ENCODE data around the gene SPTBN2. TPM values are rescaled to one million over a fixed set of nuclear protein-coding genes. Genes with fewer than 3 reads are reported as not detected.

SPTBN2 gene
- total RNA-seq, 1 donor from 2014 or later = 0.39 TPM

DNA sequence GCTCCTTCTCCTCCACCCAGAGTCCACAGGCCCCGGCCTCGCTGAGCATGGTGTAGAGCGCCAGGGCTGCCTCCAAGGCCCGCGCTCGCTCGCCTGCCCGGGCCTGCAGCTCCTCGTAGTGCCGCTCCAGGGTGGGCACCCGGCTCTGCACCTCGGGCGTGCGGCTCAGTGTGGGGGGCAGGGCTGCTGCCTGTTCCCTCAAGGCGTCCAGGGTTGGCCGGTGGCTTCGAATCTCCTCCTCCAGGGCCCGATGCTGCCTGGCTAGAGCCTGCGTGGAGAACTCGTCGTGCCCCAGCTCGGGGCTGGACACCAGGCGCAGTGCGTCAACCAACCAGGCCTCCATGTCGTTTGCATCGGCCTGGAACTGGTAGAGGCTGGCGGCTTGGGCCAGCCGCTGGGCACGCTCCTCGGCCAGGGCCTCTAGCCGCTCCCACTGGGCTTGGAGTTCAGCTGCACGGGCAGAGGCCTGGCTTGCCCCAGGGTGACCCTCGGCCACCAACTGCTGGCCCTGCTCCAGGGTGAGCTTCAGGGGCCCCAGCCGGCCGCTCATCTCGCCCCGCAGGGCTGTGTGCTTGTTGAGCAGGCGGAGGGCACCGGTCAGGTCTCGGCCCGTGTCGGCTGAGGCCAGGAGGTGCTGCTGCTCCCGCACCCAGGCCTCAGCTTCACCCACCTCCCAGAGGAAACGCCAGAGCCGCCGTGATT is 24.2 kb downstream of the SPTBN2 start:
- intact Hi-C loops (cut with micrococcal nuclease) = no loop called here

DNA sequence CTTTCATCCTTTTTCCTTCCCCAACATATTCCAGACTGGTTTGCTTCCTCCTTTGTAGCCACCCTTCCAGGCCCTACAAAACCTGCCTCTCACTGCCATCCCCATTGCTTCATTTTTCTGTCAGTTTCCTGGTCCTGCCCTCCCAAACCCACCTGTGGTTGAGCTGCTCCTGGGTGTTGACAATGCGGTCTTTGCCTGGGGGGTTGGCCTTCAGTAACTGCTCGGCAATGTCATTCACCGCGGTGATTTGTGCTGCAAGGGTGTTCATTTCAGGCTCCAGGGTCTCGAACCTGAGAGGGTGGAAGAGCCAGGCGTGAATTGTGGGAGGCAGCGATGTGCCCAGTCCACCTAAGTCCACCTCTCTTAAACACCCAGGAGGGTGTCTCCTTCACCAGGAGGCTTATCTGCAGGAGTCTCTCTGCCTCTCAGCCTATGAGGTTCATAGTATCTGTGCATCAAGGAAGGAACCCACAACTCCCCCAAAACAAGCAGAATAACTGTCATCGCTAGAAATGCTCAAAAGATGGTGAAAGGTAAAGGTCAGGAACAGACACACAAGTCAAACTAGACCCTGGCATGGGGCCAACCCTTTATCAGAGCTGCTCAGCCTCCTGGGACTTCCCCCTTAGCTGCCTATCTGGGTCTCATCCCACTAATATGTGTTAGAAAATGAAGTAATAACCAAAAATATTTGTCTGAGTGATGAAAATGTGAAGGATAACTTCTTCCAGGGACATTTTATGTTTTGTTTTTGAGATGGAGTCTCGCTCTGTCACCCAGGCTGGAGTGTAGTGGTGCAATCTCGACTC is 27.4 kb downstream of the SPTBN2 start:
- intact Hi-C loops (cut with micrococcal nuclease) = no loop called here

DNA sequence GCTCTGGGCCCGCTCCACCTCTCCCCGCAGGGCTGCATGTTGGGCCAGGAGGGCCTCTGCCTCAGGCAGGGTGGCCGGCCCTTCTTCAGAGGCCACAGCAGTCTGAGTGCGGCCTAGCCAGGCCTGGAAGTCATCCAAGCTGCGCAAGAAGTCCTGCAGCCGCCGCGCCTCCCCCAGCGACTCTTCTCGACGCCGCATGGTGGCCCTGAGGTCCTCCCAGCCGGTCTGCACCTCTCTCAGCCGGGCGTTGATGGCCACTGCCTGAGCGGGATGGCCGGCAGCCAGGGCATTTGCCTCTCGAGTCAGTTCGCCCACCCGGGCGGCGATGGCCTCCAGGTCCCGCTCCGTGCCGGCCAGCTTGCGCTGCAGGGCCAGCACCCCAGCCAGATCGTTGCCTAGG is 28.3 kb downstream of the SPTBN2 start:
- intact Hi-C loops (cut with micrococcal nuclease) = no loop called here

DNA sequence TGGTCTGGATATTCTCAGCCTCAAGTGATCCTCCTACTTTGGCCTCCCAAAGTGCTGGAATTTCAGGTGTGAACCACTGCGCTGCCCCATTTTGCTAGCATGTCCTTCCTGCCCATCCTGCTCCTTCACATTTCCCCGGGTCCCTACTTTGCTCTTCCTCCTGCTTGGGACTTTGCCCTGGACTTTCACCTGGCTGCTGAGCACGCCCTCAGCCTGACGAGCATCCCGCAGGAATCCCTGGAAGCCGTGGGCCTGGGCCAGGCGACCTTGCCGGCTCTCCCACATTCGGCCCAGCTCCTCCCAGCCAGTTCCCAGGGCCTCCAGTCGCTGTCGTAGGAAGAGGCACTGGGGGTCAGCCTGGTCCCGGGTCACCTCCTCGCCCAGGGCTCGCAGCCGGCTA is 28.7 kb downstream of the SPTBN2 start:
- intact Hi-C loops (cut with micrococcal nuclease) = no loop called here

DNA sequence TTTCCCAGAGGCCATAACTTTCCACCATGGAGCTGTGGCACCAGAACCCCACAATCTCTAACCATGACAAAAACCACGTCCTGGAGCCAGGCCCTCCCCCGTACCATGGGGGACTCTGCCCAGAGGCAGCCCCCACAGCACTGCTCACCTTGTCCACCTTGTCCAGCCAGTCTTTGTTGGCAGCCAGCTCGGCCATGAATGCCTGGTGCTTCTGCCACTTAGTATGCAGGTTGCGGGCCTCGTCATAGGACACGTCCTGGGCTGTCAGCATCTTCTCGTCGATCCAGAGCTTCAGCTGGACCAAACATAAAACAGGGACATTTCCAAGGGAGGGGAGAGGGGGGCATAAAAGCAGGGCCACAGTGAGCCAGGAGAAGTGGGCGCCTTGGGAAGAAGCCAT is 30.5 kb downstream of the SPTBN2 start:
- intact Hi-C loops (cut with micrococcal nuclease) = no loop called here

DNA sequence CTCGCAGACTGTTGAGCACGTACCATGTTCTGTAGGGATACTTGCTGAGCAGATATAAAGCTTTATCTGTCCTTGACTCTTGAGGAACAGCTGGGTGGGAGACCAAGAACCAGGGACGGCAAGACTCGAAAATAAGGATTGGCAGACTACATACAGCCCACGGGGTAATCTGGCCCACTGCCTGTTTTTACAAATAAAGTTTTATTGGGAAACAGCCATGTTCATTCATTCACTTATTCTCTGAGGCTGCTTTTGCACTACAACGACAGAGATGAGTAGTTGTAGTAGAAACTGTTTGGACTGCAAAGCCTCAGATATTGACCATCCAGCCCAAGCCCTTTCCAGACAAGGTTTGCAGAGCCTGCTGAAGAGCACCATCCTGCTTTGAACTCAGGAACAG is 31.0 kb downstream of the SPTBN2 start:
- intact Hi-C loops (cut with micrococcal nuclease) = no loop called here

DNA sequence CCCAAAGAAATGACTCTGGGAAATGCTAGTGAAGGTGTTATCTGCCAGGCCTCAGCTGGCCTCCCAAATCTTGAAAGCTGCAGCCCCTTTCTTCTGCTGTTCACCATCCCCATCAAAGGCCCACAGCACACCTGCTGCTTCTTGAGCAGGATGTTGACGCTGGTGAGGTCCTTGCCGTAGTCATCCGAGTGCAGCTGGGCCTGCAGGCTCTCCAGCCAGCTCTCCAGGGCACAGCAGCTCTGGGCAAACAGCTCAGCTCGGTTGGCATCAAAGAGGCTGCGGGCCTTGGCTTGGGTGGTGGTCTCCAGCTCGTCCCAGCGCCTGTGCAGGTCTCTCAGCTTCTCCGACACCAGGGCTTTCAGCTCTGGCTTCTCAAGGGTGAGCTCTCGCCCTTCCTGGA is 32.9 kb downstream of the SPTBN2 start:
- intact Hi-C loops (cut with micrococcal nuclease) = no loop called here

DNA sequence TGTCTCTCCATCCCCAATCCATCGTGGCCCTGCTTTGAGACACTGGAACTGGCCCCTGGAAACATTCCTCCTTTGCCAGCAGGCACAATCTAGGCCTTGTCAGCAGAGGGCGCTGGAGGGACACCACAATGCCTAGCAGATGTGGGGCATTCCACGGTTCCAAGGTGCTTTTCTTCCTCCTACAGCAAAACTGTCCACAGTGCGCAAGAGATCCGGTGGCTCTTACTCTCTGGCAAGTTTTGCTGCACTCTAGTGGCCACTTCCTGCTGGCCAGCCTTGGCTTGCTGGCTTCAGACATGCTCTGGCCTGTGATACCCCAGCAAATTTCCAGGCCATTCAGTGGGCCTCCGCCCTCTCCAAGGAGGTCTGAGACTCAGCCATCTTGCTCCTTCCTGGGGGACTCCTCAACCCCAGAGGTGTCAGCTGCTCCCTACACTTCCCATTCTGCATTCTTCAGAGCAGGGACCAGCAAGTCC is 34.2 kb downstream of the SPTBN2 start:
- intact Hi-C loops (cut with micrococcal nuclease) = loop anchor here (1.0 kb wide), 3 partner anchors 140 to 189 kb away; no protein-coding TSS in a partner anchor

DNA sequence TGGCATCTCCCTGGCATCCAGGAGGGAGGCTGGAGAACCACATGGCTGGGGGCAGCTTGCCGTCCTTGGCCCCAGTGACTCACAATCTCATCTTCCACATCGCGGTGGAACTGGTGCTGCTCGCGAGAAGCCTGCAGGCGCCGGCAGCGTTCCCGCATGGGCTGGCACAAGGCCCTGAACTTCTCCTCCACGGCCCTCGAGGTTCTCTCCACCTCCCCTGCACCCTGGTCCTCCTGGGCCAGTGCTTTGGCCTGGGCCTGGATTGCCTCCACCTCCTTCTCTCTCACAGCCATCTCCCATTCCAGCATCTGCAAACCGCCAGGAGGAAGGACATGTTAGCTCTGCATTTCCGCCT is 35.0 kb downstream of the SPTBN2 start:
- intact Hi-C loops (cut with micrococcal nuclease) = loop anchor here (1.0 kb wide), 3 partner anchors 140 to 189 kb away; no protein-coding TSS in a partner anchor

DNA sequence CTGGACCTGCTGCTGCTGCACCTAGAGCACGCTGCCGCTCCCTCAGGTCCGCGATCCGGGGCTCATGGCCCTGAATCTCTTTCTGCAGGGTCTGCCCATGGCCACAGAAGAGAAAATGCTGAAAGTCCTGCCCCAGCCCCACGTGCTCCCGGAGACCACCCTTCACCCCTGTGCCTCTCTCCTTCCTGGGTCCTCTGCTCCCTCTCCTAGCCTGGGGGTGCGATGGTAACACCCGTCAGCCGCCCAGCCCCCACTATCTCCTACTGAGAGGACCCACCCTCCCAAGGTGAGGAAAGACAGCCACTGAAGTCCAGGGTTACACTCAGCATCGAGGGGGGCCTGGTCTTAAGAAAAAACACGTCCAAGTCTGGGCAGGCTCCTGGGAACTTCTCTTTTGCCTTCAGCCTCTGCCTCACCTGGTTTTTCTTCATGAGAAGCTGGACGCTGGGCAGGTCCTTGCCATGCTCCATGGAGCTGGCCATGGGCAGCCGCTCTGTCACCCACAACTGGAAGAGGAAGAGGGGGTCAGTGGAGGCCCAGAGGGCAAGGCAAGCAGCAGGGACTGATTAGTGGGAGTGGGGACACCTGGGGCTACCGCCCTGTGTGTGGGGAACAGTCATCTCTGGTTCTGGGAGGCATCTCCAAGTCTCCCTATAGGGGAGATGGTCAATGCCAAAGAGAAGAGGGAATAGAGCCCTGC is 35.5 kb downstream of the SPTBN2 start:
- intact Hi-C loops (cut with micrococcal nuclease) = loop anchor here (1.0 kb wide), 3 partner anchors 141 to 190 kb away; no protein-coding TSS in a partner anchor

DNA sequence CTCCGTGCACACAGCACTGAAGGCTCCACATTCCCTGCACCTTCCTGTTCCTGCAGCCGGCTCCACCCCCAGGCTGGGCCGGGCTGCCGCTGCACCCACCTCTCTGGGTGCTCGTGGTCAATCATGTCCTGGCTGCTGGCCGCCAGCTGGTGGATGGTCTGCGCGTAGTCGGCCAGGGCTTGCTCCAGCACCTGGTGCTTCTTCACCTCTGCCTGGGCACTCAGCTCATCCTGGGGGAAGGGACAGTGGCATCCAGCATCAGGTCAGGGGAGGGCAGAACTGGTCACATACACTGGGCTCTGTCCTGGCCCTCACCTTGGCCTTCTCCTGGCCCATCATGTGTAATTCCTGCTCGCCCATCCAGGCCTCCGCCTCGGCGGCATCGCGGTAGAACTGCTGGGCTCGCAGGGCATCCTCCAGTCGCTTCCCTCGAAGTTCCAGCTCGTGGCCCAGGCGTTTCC is 36.1 kb downstream of the SPTBN2 start:
- intact Hi-C loops (cut with micrococcal nuclease) = no loop called here

DNA sequence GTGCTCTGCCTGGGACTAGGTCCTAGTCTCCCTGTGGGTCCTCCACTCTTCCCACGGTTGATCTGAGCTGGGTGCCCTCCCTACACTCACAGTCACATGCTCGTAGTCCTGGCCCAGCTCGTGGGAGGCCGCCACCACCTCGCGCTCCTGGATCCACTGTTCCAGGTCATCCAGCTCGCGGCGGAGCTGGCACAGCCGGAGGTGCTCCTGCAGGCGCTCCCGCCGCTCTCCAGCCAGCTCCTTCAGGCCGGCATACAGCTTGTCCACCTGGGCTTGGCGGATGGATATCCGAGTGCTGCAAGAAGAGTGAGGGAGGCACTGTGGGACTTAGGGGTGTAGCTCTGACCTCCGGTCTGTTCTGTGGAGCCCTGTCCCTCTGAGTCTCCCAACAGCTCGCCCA is 36.6 kb downstream of the SPTBN2 start:
- intact Hi-C loops (cut with micrococcal nuclease) = no loop called here

DNA sequence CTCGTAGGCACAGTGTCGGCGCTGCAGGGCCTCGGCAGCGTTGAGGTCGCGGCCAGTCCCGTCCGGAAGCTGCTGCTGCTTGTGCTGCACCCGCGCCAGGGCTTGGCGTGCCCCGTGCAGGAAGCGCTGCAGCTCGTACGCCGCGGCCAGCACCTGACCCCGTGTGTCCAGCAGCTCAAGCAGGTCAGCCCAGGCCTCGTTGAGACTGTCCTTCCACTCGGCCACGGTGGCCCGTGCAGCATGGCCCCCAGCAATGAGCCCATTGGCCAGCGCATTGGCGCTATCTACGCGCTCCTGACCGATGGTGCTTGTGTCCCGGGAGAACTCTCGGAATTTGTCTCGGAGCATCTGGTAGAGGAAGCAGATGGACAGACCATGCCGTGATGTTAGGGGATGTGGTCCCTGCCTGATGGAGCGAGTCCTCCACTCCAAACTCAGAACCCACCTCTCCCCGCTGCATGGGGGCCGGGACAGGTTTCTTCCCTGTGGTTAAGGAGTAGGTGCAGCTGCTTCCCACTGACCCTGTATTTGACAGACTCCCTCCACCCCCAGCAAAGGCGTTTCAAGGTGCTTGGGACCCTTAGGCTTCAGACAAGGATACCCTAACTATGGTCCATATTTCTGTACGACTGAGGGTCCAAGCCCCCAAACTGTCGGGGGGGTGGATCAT is 37.6 kb downstream of the SPTBN2 start:
- intact Hi-C loops (cut with micrococcal nuclease) = no loop called here

DNA sequence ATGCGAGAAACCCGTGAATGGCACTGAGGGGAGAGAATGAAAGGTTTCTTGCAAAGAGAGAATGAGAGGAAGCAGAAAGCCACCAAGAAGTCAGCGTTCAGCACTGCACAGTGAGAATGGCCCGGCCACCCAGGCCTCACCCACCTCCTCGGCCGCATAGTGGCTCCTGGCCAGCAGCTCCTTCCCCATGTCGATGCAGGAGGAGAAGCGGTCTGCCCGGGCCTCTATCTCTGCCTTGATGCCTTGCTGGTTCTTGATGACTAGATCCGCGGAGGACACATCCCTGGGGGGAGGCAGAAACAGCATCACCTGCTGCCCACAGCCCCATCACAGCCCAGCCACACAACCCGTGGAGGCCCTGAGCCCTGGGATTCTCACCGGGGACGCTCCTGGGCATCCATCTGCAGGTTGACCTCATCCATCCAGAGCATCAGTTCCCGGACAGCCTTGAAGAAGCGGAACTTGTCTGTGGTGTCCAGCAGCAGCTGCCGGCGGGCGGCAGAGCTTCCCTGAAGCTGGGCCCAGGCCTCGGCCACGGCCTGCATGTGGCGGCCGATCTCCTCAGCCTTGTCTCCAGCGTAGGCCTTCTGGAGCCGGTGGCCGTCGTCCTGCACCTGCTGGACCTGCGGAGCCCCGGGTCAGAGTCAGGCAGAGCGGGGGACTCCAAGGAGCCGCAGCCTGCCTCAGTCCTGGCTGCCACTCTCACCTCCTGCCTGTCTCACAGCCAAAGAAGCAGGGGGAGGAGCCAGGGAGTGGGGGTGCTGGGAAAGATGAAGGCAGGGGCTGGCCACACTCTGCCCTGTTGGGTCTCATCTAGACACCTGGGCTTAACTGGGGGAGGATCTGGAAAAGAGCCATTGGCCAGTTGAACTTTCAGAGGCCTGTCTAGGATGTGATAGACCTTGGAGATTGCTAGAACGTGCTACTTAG is 39.1 kb downstream of the SPTBN2 start:
- intact Hi-C loops (cut with micrococcal nuclease) = no loop called here

DNA sequence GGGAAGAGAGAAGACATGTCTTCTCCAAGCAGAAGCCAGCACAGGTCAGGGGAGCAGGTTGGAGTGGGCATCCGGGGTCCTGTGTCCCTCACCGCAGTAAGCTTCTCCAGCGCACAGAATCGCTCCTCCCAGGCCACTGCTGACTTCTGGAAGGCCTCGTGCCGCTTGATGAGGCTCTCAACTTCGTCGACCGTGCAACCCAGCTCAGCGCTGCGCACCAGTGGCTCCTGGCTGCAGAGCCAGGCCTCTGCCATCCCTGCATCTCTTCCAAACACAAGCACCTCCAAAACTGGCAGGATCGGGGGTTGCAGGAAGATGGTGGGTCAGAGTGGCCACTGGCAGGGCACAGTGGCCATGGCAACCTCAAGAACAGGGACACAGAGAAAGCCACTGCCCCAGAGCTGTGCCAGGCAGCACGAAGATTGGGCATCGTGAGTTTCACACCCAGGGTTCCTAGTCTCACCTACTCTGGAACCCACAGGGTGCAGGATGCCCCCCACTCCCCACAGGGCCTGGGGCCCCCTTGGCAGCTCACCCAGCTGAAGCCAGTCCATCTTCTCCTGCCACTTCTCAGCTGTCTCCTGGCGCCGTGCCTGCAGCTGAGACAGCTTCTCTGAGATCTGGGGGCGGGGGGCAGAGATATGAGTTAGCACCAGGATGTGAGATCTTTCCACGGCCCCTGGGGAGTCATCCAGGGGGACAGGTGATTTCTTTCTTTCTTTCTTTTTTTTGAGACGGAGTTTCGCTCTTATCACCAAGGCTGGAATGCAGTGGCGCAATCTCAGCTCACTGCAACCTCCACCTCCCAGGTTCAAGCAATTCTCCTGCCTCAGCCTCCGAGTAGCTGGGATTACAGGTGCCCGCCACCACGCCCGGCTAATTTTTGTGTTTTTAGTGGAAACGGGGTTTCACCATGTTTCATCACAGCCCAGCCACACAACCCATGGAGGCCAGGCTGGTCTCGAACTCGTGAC is 40.2 kb downstream of the SPTBN2 start:
- intact Hi-C loops (cut with micrococcal nuclease) = no loop called here

DNA sequence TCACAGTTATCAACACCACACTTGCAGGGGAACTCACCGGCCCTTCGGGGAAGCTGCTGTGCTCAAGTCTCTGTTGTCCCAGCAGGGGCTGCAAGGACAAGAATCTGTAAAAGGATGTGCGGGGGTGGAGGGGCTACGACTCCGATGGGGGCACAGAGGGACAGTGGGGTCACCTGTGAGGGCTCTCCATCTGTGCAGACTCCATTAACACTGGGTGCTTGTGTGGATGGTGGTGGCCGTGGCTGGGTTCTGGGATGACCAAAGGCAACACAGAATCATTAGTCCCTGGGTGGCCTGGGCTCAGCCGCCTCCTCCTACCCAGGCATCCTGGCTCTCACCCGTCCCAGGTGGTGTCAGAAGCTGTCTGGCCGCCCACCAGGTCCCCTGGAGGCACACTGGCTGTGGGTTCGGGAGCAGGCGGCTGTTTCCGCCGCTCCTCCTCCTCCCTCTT is 41.2 kb downstream of the SPTBN2 start:
- intact Hi-C loops (cut with micrococcal nuclease) = no loop called here

DNA sequence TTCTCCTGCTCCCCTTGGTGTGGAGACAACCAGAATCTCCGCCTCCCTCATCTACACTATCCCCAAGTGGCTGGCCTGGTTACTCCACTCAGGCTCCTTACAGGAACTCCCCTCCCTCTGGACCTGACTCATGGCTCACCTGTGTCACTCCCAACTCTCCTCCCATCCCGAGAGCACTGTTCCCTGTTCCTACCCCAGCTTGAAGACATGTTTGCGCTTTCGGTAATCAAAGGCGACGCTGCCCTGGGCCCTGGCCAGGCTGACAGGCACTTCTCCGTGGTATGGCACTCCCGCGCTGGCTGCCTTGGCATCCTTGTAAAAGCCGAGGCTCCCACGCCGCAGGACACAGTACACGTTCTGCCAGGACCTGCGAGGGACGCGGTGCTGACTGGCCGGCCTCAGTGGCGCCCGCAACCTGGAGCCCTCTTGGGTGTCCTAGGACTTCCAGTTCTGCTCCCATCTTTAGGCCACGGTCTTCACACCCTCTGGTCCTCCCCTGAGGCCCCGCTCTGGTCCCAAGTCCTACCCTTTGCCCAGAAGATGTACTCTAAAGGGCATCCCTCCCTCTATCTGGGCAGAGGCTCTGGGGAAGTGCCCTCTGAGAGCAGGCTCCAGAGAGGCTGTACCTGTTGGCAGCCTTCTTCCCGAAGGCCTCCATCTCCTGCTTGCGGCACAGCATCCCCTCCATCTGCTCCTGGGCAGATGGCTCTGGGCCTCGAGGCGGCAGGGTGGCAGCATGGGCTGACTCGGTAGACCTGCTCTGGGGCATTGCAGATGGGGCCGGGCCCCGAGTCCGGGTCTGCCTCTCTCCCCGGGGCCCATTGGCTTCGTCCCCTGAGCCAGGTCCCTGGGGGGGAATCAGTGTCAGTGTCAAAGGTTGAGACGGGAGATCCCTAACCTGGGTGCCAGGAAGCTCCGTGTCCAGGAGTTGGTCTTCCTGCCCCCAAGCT is 41.9 kb downstream of the SPTBN2 start:
- intact Hi-C loops (cut with micrococcal nuclease) = no loop called here

Data from T-helper 1 cell treated with Interleukin-12 subunit alpha and Interleukin-12 subunit beta and Interleukin-4 antibody, amounts not matched to agents 30 ng/mL and 1 ng/mL, for 36 hours (primary cell).